Measurements from ENCODE around the gene MMP7. TPM values are rescaled to one million over a fixed set of nuclear protein-coding genes. Genes with fewer than 3 reads are reported as not detected.

Gene MMP7
- total and polyA plus RNA-seq, 8 donors: 0.20 to 136 (median 0.52) TPM; not detected in 1

- no peak for ATAC-seq
- H3K9me3 ChIP-seq: no peaks in the 10 kb centered on the region
- intact Hi-C loops (cut with DNase I): loop anchor here in 1 of 2 donors (5.0 kb wide), 2 partner anchors 108 to 158 kb away; no protein-coding TSS in a partner anchor
These were observed 30.6 kb downstream of the MMP7 start for GRCh38 chr11:102499931-102500330.

GRCh38 chr11:102499151-102499550 is 31.4 kb downstream of the MMP7 start:
- Histone ChIP-seq H3K27me3 (no peaks in the 10 kb centered on the region), H3K27ac (no peak overlapping the region), H3K9me3 (no peaks in the 10 kb centered on the region), H3K36me3 (no peaks in the 10 kb centered on the region), H3K4me3 (no peak overlapping the region), H3K4me1 (no peaks in the 10 kb centered on the region)
- DNase-seq (no peak), ATAC-seq (no peak)
- intact Hi-C loops (cut with DNase I): loop anchor here in 1 of 2 donors (5.0 kb wide), 2 partner anchors 107 to 157 kb away; no protein-coding TSS in a partner anchor
- TF ChIP-seq CTCF (IDR thresholded peaks at IDR 0.05): no peak

More at GRCh38 chr11:102499931-102500330, 30.6 kb downstream of the MMP7 start:
- TF ChIP-seq CTCF (IDR thresholded peaks at IDR 0.05): no peak
- Histone ChIP-seq H3K27me3 (no peaks in the 10 kb centered on the region), H3K4me3 (no peak overlapping the region), H3K27ac (no peak overlapping the region), H3K4me1 (no peaks in the 10 kb centered on the region), H3K36me3 (no peaks in the 10 kb centered on the region)
- DNase-seq: no peak

- H3K4me1 ChIP-seq: no peaks in the 10 kb centered on the region
- no peak overlapping the region for H3K27ac ChIP-seq
- H3K27me3 ChIP-seq: no peaks in the 10 kb centered on the region
- no peak for TF ChIP-seq CTCF (IDR thresholded peaks at IDR 0.05)
- no peak overlapping the region for H3K4me3 ChIP-seq
- ATAC-seq (no peak), DNase-seq (no peak)
- no peaks in the 10 kb centered on the region for H3K9me3 ChIP-seq
- H3K36me3 ChIP-seq: no peaks in the 10 kb centered on the region
- intact Hi-C loops (cut with DNase I): loop anchor here in 1 of 2 donors (5.0 kb wide), 2 partner anchors 105 to 155 kb away; no protein-coding TSS in a partner anchor
These were observed 33.5 kb downstream of the MMP7 start for GRCh38 chr11:102497061-102497460.

- Histone ChIP-seq H3K27me3 (no peaks in the 10 kb centered on the region), H3K27ac (no peak overlapping the region), H3K9me3 (no peaks in the 10 kb centered on the region), H3K36me3 (no peaks in the 10 kb centered on the region), H3K4me3 (no peak overlapping the region), H3K4me1 (no peaks in the 10 kb centered on the region)
- peak in 2 of 4 donors; percentile 65 to 86 for DNase-seq
- ATAC-seq: peak; percentile 94
- TF ChIP-seq CTCF (IDR thresholded peaks at IDR 0.05): peak; percentile 54 to 80
- intact Hi-C loops (cut with DNase I): loop anchor here in 1 of 2 donors (5.0 kb wide), 2 partner anchors 103 to 153 kb away; no protein-coding TSS in a partner anchor
These were observed 35.1 kb downstream of the MMP7 start for GRCh38 chr11:102495161-102496042.

GRCh38 chr11:102494216-102494615 is 36.3 kb downstream of the MMP7 start:
- Histone ChIP-seq H3K27me3 (no peaks in the 10 kb centered on the region), H3K36me3 (no peaks in the 10 kb centered on the region), H3K27ac (no peak overlapping the region), H3K4me1 (no peaks in the 10 kb centered on the region), H3K9me3 (no peaks in the 10 kb centered on the region), H3K4me3 (no peak overlapping the region)
- TF ChIP-seq CTCF (IDR thresholded peaks at IDR 0.05): no peak
- intact Hi-C loops (cut with DNase I): no loop called here
- ATAC-seq (peak; percentile 72), DNase-seq (no peak)
